T-helper 17 cell (primary cell): ENCODE results near the gene UBE2F. TPM values are rescaled to one million over a fixed set of nuclear protein-coding genes. Genes with fewer than 3 reads are reported as not detected.

Experiments used
- ATAC-seq: fragments of 150-1000 bp; cut with Tn5 transposase; 2 replicates; pipeline ENCODE4 v1.10.0; 2021; ENCODE audit warnings: mild to moderate bottlenecking, moderate library complexity
- DNase-seq, 3 donors: peaks; one replicate each; pipeline versions ENCODE4 v3.0.0 to v3.0.0-alpha.2; 2020 to 2021
- H3K9me3 ChIP-seq: one replicate; pipeline ENCODE4 v1.7.0; 2013; ENCODE audit warnings: low read length, mild to moderate bottlenecking; ENCODE audit not compliant: control insufficient read depth, poor library complexity, severe bottlenecking
- H3K27ac Mint-ChIP-seq: one replicate; pipeline ENCODE4 v1.8.0; 2022; ENCODE audit warnings: mild to moderate bottlenecking, moderate library complexity, mixed read lengths
- H3K27me3 Mint-ChIP-seq: one replicate; pipeline ENCODE4 v1.8.0; 2022; ENCODE audit warnings: mixed read lengths
- H3K36me3 Mint-ChIP-seq: one replicate; pipeline ENCODE4 v1.8.0; 2022; ENCODE audit warnings: low read depth, mixed read lengths
- H3K4me1 Mint-ChIP-seq: one replicate; pipeline ENCODE4 v1.8.0; 2022; ENCODE audit warnings: mild to moderate bottlenecking, mixed read lengths
- H3K4me3 Mint-ChIP-seq: one replicate; pipeline ENCODE4 v1.8.0; 2022; ENCODE audit warnings: mild to moderate bottlenecking, moderate library complexity, mixed read lengths
- total RNA-seq, 4 donors: library from RNA in 2 of 4; stranded (reverse) in 2 of 4; gene quantifications; one replicate each; pipeline ENCODE4 v1.2.3 and lab custom pipeline; 2022 to 2026

The UBE2F gene
- total RNA-seq, 2 donors from 2014 or later: 34.6 to 40.3 TPM

DNA sequence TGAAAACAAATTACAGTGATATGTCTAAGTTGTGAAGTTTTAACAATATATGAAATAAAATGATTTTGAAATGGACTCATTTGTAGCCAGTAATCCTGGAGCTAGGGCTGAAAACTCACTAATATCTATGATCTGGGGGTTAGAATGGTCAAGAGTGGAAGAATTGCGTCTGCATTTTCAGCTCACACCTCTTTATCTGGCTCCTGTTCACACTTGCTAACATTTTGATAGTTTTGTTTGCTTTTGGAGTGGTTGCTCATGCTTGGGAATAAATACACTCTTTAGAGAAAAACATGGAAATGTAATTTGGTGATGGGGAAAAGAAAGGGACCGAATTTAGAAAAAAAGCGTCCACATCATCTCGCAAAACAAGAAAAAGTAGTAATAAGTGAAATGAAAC lies 30.7 kb downstream of the UBE2F start:
- Mint-ChIP-seq H3K4me3 (no peak overlapping the region), H3K4me1 (peaks cover 10% of the 10 kb centered on the region), H3K27ac (peak overlapping the region; percentile 72), H3K36me3 (peaks cover 3% of the 10 kb centered on the region), H3K27me3 (no peaks in the 10 kb centered on the region)
- DNase-seq (no peak), ATAC-seq (no peak)
- H3K9me3 ChIP-seq: peaks cover 2% of the 10 kb centered on the region

DNA sequence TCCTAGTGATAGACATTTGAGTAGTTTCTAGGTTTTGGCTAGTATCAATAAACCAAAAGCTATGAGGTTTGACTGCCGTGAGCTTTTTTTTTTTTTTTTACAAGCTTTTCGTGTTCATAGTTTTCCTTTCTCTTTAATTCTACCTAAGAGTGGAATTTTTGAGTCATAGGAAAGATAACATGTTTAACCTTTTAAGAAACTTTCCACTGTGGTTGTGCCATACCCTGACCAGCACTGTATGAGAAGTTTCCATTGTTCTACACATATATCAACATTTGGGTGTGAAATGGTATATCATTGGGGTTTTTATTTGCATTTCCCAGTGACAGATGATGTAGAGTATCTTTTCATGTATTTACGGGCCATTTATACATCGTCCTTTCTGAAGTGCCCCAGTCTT lies 31.7 kb downstream of the UBE2F start:
- DNase-seq (no peak), ATAC-seq (peak; percentile 40)
- Mint-ChIP-seq H3K4me3 (peak overlapping the region; percentile 28), H3K27ac (peak overlapping the region; percentile 66), H3K4me1 (peaks cover 13% of the 10 kb centered on the region), H3K36me3 (peaks cover 3% of the 10 kb centered on the region), H3K27me3 (no peaks in the 10 kb centered on the region)
- peaks cover 2% of the 10 kb centered on the region for H3K9me3 ChIP-seq

DNA sequence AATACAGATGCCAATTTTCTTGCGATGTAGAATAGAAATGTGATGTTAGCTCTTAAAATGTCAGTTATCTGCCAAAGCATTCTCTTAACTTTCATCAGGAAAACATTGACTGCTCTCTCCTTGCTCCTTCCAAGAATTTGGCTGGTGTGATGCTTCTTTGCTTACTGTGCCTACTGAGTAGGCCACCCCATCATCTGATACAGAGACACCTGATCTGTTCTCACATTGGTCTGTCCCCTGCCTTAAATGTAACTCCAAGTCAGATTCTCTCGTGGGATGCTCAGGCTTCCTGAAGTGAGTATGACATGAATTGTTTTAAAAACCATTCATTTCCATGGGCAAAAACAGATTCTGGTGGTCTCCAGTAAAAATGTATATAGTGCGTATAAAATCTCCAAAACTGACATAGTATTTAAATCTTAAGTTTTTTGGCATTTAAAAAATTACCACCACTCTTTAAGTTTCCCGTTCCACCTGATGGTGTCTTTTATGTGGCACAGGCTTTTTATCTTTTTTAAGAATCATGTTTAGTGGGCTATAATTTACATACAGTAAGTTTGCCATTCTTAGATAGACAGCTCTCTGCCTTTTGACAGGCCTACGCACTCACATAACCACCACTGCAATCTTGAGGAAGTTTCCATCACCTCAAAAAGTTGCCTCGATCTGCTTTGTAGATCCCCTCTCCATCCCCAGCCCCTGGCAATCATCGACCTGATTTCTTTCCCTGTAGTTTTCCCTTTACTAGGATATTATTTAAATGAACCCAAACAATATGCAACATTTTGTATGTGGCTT lies 36.6 kb downstream of the UBE2F start:
- peaks cover 25% of the 10 kb centered on the region for H3K4me1 Mint-ChIP-seq
- H3K4me3 Mint-ChIP-seq: peak overlapping the region; percentile 41
- ATAC-seq (peak; percentile 89), DNase-seq (no peak)
- peak overlapping the region; percentile 14 for H3K27ac Mint-ChIP-seq
- peaks cover 2% of the 10 kb centered on the region for H3K9me3 ChIP-seq
- H3K27me3 Mint-ChIP-seq: no peaks in the 10 kb centered on the region
- peaks cover 11% of the 10 kb centered on the region for H3K36me3 Mint-ChIP-seq

DNA sequence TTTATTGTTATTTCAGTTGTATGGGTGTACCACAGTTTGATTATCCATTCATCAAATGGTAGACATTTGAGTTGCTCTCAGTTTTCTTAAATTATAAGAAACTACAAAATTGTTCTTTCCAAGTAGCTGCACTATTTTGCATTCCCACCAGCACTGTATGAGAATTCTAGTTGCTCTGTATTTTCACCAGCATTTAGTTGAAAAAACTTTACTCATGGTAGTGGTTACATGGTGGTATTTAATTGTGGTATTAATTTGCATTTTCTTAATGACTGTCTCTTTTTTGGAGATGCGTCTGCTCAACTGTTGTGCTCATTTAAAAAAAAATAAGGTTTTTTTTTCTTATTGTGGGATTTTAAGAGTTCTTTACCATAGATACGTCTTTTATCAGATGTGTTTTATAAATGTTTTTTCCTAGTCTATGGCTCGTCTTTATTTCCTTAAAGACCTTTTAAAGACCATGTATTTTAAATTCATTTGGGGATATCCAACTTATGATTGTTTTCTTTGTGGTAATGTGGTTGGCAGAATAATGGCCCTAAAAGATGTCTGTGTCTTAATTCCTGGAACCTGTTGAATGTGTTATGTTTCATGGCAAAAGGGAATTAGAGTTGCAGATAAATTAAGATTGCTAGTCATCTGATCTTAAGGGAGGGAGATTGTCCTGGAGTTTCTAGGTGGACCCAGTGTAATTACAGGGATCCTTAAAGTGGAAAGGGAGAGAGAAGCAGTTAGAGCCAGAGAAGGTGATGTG lies 37.4 kb downstream of the UBE2F start:
- Mint-ChIP-seq H3K27me3 (no peaks in the 10 kb centered on the region), H3K4me3 (peak overlapping the region; percentile 41), H3K36me3 (peaks cover 16% of the 10 kb centered on the region), H3K27ac (no peak overlapping the region), H3K4me1 (peaks cover 29% of the 10 kb centered on the region)
- no peak for ATAC-seq
- H3K9me3 ChIP-seq: peaks cover 2% of the 10 kb centered on the region
- no peak for DNase-seq

DNA sequence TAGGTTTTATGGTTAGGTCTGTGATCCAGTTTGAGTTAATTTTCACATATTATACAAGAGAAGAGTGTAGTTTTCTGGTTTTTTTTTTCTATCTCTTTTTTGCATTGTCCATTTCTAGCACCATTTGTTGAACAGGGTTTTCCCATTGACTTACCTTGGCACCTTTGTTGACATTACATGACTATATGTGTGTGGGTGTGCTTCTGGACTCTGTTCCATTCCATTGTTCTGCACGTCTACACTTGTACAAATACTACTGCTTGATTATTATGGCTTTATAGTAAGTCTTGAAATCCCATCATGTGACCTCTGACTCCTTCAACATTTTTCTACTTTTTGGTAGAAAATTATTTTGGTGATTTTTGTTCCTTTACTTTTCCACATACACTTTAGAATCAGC lies 38.7 kb downstream of the UBE2F start:
- H3K36me3 Mint-ChIP-seq: peaks cover 21% of the 10 kb centered on the region
- H3K9me3 ChIP-seq: no peaks in the 10 kb centered on the region
- ATAC-seq: no peak
- peaks cover 34% of the 10 kb centered on the region for H3K4me1 Mint-ChIP-seq
- H3K27me3 Mint-ChIP-seq: no peaks in the 10 kb centered on the region
- H3K4me3 Mint-ChIP-seq: no peak overlapping the region
- no peak for DNase-seq
- no peak overlapping the region for H3K27ac Mint-ChIP-seq

DNA sequence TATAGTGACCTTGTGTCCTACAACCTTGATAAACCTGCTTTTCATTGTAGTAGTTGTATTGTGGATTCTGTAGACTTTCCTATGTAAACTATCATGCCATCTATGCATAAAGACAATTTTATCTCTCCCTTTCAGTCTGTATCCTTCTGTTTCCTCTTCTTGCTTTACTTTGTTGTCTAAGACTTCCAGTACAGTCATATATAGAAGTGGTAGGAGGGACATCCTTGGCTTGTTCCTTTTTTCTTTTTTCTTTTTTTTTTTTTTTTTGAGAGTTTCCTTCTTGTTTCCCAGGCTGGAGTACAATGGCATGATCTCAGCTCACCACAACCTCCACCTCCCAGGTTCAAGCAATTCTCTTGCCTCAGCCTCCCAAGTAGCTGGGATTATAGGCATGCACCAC lies 39.7 kb downstream of the UBE2F start:
- ATAC-seq (no peak), DNase-seq (no peak)
- peaks cover 28% of the 10 kb centered on the region for H3K36me3 Mint-ChIP-seq
- no peaks in the 10 kb centered on the region for H3K9me3 ChIP-seq
- H3K27me3 Mint-ChIP-seq: no peaks in the 10 kb centered on the region
- no peak overlapping the region for H3K4me3 Mint-ChIP-seq
- H3K4me1 Mint-ChIP-seq: peaks cover 41% of the 10 kb centered on the region
- H3K27ac Mint-ChIP-seq: no peak overlapping the region

DNA sequence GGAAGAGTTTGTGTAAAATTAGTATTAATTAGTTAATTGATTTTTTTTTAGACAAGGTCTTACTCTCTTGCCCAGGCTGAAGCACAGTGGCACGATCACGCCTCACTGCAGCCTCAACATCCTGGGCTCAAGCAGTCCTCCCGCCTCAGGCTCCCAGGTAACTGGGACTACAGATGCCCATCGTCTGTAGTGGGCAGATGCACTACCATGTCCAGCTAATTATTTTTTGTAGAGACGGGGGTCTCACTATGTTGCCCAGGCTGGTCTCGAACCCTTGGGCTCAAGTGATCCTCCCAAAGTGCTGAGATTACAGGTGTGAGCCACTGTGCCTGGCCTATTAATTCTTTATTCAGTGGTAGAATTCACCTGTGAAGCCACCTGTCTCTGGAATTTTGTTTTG lies 41.1 kb downstream of the UBE2F start:
- ATAC-seq (no peak), DNase-seq (no peak)
- no peaks in the 10 kb centered on the region for H3K27me3 Mint-ChIP-seq
- no peak overlapping the region for H3K4me3 Mint-ChIP-seq
- H3K4me1 Mint-ChIP-seq: peaks cover 41% of the 10 kb centered on the region
- H3K27ac Mint-ChIP-seq: no peak overlapping the region
- H3K36me3 Mint-ChIP-seq: peaks cover 28% of the 10 kb centered on the region
- H3K9me3 ChIP-seq: no peaks in the 10 kb centered on the region

DNA sequence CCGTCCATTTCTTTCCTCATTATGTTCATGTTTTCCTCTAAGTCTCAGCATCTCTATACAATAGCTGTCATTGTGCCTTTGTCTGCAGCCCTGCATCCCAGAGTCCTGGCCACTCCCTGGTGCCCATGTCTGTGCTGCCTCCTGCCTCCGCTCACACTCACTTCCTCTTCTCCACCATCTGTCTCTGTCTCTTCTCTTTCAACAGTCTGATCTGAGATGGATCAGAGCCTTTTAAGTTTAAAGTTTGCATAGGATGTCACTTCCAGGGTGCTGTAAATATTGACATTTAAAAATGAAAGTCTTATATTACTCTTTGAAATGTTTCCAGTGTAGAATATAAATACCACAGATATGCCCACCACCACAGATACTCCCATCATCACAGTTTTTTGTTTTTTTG lies 42.7 kb downstream of the UBE2F start:
- Mint-ChIP-seq H3K36me3 (peaks cover 31% of the 10 kb centered on the region), H3K4me1 (peaks cover 32% of the 10 kb centered on the region), H3K27me3 (no peaks in the 10 kb centered on the region), H3K27ac (peak overlapping the region; percentile 61), H3K4me3 (no peak overlapping the region)
- no peak for ATAC-seq
- no peaks in the 10 kb centered on the region for H3K9me3 ChIP-seq
- no peak for DNase-seq

DNA sequence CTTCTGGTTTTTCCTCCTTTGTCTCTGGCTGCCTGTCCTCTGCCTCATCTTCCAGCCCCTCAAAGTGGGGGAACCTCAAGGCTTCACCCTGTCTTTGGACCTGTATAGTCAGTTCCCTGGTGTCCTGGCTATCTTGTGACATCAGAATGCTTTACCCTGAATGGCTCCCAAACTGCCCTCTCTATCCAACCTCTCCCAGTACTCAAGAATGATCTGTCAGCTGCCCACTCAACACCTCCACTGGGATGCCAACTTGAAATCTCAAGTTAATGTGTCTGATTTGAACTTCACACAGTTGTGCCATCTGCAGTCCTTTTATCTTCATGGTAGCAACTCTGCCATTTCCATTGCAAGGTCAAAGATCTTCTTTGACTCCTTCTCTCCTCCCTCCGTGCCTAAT lies 43.8 kb downstream of the UBE2F start:
- no peaks in the 10 kb centered on the region for H3K27me3 Mint-ChIP-seq
- H3K36me3 Mint-ChIP-seq: peaks cover 31% of the 10 kb centered on the region
- ATAC-seq: no peak
- H3K4me1 Mint-ChIP-seq: peaks cover 31% of the 10 kb centered on the region
- no peak overlapping the region for H3K27ac Mint-ChIP-seq
- H3K4me3 Mint-ChIP-seq: no peak overlapping the region
- H3K9me3 ChIP-seq: no peaks in the 10 kb centered on the region
- no peak for DNase-seq

DNA sequence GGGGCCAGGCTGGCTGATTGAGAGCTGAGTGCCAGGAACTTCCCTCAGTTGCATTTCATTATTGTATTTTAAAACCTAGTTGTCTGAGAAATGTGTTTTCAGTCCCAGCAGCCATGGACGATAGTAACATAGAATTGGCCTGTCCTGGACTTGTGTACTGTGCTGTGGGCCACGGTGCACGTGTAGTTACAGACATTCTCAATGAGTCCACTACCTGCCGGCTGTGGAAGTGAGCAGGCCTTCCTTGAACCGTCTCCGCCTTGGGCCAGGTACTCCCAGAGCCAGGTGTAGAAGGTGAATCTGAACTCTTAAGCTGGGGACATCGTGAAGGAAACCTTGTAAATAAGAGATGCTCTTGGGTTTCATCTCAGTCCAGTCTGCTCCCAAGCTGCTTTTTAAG lies 47.0 kb downstream of the UBE2F start:
- H3K27me3 Mint-ChIP-seq: no peaks in the 10 kb centered on the region
- no peaks in the 10 kb centered on the region for H3K9me3 ChIP-seq
- peaks cover 25% of the 10 kb centered on the region for H3K4me1 Mint-ChIP-seq
- DNase-seq: no peak
- no peak for ATAC-seq
- H3K4me3 Mint-ChIP-seq: no peak overlapping the region
- peak overlapping the region; percentile 43 for H3K27ac Mint-ChIP-seq
- H3K36me3 Mint-ChIP-seq: peaks cover 20% of the 10 kb centered on the region

DNA sequence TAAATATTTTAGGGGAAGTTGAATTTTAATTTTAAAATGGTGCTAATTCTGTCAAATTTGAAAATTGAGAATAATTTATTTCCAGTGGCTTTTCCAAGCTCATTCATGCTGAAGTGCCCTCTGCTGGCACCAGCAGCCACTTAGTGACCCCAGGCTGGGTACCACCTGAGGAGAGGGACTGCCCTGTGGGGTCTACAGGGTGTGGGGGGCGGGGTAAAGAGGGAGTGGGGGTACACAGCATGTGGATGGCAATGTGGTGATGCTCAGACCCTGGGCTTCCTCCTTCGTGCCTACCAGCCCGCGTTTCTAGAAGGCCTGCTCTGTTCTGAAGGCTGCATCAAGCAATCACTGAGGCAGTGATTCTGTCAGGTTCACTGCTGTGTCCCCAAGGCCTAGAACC lies 48.9 kb downstream of the UBE2F start:
- Mint-ChIP-seq H3K36me3 (peaks cover 12% of the 10 kb centered on the region), H3K4me1 (peaks cover 14% of the 10 kb centered on the region), H3K4me3 (no peak overlapping the region), H3K27me3 (no peaks in the 10 kb centered on the region), H3K27ac (no peak overlapping the region)
- H3K9me3 ChIP-seq: no peaks in the 10 kb centered on the region
- no peak for DNase-seq
- ATAC-seq: no peak

DNA sequence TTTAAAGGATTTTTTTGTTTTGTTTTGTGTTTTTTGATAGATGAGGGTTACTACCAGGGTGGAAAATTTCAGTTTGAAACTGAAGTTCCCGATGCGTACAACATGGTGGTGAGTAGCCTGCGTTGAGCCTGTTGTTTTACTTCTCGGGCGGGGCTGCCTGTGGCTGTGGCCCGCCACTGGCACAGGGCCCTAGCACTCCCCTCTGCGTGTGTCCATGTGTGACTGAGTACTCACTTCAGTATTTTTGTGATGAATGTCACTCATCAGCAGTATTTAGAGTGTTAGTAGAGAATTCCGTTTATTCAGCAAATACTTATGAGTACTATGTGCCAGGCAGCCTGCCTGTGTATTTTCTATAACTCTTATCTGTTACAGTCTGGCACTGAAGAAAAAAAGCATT lies 49.7 kb downstream of the UBE2F start:
- Mint-ChIP-seq H3K4me1 (peaks cover 12% of the 10 kb centered on the region), H3K4me3 (no peak overlapping the region), H3K36me3 (peaks cover 6% of the 10 kb centered on the region), H3K27me3 (no peaks in the 10 kb centered on the region), H3K27ac (peak overlapping the region; percentile 53)
- ATAC-seq: no peak
- no peaks in the 10 kb centered on the region for H3K9me3 ChIP-seq
- DNase-seq: no peak

DNA sequence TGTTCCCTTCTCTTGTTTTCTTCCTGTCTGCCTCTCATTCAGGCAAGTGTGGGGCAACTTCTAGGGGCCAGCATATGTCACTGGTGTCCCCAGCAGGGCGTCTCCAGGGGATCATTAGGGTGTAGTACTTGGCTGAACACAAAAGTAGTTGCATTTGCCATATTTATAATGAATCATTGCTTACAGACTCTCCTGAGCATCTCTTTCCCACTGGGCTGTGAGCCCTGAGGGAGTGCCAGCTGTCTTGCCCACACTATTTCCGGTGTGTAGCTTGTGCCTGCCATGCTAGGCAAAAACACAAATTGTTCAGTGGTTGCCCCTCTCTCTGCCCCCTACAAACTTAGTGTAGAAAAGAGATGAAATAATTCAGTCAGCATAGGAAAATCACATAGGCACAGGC lies 53.1 kb downstream of the UBE2F start:
- peaks cover 14% of the 10 kb centered on the region for H3K4me1 Mint-ChIP-seq
- no peaks in the 10 kb centered on the region for H3K27me3 Mint-ChIP-seq
- no peak overlapping the region for H3K27ac Mint-ChIP-seq
- no peaks in the 10 kb centered on the region for H3K9me3 ChIP-seq
- peaks cover 4% of the 10 kb centered on the region for H3K36me3 Mint-ChIP-seq
- no peak for ATAC-seq
- no peak for DNase-seq
- H3K4me3 Mint-ChIP-seq: no peak overlapping the region

DNA sequence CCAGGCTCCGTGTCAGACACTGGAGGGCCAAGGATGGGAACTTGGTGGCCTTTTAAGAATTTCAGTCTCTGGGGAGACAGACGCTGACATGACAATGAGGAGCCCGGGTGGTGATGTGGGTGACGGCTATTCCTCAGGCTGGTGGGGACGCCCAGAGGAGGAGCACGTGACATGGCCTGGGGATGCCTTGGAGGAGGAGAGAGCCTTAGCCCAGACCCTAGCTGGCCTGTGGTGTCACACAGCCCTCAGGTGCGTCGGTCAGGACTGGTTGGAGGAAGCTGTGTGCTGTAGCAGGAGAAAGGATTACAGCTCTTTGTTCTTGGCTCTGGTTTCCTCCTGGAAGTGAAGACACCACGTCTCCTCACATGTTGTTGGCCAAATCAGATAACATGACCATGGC lies 54.0 kb downstream of the UBE2F start:
- H3K9me3 ChIP-seq: no peaks in the 10 kb centered on the region
- Mint-ChIP-seq H3K27ac (no peak overlapping the region), H3K4me3 (no peak overlapping the region), H3K4me1 (peaks cover 17% of the 10 kb centered on the region), H3K36me3 (peaks cover 6% of the 10 kb centered on the region), H3K27me3 (no peaks in the 10 kb centered on the region)
- ATAC-seq (no peak), DNase-seq (no peak)
